AG09309 (cell line): ENCODE data around the gene PPP1R1B.
"Not testable (repeated sequence)": the region's sequence is repeated elsewhere in the genome, so short reads cannot be mapped to it uniquely, and the experiment has no call there.

ENCODE experiments used
- DNase-seq: peaks from one replicate; pipeline ENCODE4 v3.0.0-alpha.2; 2010; ENCODE audit warnings: low read depth
- H3K4me3 ChIP-seq: 2 replicates; pipeline ENCODE4 v1.5.1; 2011; ENCODE audit warnings: mild to moderate bottlenecking, low read depth, low read length, moderate library complexity; ENCODE audit not compliant: control insufficient read depth
- TF ChIP-seq, protein P1 (sequence below): IDR thresholded peaks from 2 replicates; pipeline ENCODE4 v1.5.1; 2011; ENCODE audit warnings: mild to moderate bottlenecking, low read depth, low read length, inconsistent platforms; ENCODE audit not compliant: insufficient read depth, control insufficient read depth; ENCODE audit errors: missing control alignments

PPP1R1B gene

GRCh38 chr17:39582658-39583057 lies 44.1 kb upstream of the PPP1R1B start:
- no peak for DNase-seq
- TF ChIP-seq, protein P1, sequence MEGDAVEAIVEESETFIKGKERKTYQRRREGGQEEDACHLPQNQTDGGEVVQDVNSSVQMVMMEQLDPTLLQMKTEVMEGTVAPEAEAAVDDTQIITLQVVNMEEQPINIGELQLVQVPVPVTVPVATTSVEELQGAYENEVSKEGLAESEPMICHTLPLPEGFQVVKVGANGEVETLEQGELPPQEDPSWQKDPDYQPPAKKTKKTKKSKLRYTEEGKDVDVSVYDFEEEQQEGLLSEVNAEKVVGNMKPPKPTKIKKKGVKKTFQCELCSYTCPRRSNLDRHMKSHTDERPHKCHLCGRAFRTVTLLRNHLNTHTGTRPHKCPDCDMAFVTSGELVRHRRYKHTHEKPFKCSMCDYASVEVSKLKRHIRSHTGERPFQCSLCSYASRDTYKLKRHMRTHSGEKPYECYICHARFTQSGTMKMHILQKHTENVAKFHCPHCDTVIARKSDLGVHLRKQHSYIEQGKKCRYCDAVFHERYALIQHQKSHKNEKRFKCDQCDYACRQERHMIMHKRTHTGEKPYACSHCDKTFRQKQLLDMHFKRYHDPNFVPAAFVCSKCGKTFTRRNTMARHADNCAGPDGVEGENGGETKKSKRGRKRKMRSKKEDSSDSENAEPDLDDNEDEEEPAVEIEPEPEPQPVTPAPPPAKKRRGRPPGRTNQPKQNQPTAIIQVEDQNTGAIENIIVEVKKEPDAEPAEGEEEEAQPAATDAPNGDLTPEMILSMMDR = no peak
- no peak overlapping the region for H3K4me3 ChIP-seq

- DNase-seq, H3K4me3 ChIP-seq: not testable (repeated sequence)
Observed at GRCh38 chr17:39590180-39590579, 36.6 kb upstream of the PPP1R1B start.

DNA sequence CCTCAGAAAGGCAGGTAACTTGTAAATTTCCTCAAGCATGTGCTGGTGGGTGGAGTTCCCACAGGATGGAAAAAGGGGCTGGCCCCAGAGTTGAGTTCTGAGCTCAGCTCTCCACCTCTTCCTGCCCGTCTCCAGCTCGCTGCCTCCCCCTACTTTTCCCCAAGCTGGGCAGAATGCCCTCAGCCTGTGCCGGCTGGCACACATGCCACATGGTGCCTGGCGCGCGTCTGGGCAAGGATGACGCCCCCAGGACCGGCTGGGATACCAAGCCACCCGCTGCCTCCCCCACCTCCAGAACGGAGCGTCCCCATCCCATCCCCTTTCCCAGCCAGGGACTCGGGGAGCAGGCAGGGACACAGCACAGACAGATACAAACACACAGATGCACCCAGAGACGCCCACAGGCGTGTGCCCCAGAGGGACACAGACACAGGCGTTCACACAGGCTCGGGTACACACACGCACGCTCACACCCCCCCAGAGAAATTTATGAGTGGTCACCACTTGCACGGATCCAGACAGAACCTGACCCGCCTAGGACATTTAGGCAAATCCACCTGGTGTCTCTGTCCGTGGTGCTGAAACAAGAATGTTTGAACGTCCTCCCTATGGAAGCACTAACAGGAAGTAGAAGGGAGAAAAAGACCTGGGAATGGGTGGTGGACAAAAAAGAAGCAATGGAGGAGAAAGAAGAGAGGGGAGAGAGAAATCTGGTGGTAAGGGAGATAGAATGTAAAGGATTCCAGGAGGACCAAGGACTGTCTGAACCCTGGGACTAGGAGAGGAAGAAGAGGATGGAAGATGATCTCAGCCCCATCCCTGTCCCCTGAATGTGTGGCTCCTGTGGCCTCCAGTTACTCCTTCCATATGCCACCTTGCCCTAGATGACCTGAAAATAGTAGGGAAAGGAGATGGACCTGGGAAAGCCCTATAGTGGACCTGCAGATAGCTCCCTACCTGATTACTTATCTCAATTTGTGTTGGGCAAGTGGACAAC lies 34.5 kb upstream of the PPP1R1B start:
- DNase-seq = no peak
- H3K4me3 ChIP-seq = no peak overlapping the region
- TF ChIP-seq, protein P1 = no peak

DNA sequence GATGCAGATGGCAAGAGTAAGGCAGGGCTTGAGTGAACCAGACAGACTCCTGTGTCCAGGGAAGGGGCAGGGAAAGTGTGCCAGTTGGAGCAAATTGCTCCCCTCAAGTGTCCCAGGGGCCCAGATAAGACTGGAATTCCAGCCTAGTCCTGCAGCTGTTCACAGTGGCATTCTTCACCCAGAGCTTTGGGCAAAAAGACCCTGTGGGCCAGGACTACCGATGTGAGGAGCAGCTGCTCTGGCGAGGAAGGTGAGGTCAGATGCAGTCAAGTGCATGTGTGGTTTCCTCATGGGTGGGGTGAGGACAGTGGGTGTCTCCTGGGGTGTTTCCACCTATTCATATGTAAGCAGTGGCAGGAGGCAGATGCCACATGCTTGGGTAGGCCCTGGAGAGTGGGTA lies 33.4 kb upstream of the PPP1R1B start:
- TF ChIP-seq, protein P1 = no peak
- no peak for DNase-seq
- no peak overlapping the region for H3K4me3 ChIP-seq

DNA sequence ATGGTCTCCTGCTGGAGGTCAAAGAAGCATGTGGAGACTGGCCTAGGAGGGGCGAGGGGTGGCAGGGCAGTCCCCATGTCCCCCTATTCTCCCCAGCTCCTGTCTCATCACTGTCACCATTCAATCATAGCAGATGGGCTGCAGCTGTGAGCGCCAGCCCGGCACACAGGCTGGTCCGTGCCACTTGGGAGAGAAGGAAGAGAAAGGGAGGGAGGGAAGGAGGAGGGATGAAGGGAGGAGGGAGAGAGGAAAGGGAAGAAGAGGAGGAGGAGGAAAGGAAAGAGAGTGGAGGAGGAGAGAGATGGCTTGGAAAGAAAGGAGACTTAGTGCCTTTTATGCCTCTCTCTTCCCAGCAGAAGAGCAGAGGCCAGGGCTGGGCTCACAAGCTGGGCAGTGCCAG lies 31.5 kb upstream of the PPP1R1B start:
- TF ChIP-seq, protein P1 = no peak
- no peak overlapping the region for H3K4me3 ChIP-seq
- no peak for DNase-seq

GRCh38 chr17:39595928-39596510 lies 30.7 kb upstream of the PPP1R1B start:
- TF ChIP-seq, protein P1 = no peak
- no peak for DNase-seq
- H3K4me3 ChIP-seq = no peak overlapping the region
